ENCODE measurements around the gene OSBPL9. TPM values are rescaled to one million over a fixed set of nuclear protein-coding genes. Genes with fewer than 3 reads are reported as not detected.

The OSBPL9 gene
- total RNA-seq, 1 experiment from 2014 or later: 52.6 TPM

DNA sequence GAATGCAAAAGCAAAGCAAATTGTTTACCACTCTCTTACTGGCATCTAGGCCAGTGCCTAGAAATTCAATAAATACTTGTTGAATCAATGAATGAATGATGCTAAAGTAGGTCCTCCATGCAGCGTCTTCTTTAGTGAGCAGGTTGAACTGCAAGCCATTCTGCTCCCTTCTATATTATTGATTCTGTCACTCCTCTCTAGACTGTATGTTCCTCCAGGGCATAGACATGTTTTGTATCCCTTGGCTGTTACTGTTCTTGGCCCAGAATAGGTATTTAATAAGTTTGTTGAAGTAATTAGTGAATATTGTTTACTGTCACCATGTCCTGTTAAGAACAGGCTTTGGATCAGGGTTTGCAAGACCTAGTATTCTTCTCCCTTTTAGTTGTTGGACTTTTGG lies 43.7 kb downstream of the OSBPL9 start:
- BruUV-seq (replicated peaks): no TSS peak
- Histone ChIP-seq H2AFZ (ENCODE audit: low read depth, low read length, poor library complexity, severe bottlenecking) (no peak overlapping the region), H3K4me3 (replicated peaks in 1 of 2; ENCODE audit: low read depth in 1 of 2, low read length in 2 of 2) (peak overlapping the region in 1 of 2 experiments; percentile 6; a peak in 1 of 4 replicates), H3K27me3 (ENCODE audit: insufficient read depth, low read length) (no peaks in the 10 kb centered on the region), H3K9me3 (ENCODE audit: control insufficient read depth in 1 of 2, insufficient read depth in 1 of 2, low read depth in 1 of 2, low read length in 2 of 2) (no peaks in the 10 kb centered on the region), H4K20me1 (ENCODE audit: insufficient read depth) (no peaks in the 10 kb centered on the region), H3K27ac (ENCODE audit: low read depth, low read length) (no peak overlapping the region), H3K36me3 (ENCODE audit: control insufficient read depth in 1 of 2, insufficient read depth in 2 of 2, low read length in 2 of 2) (no peaks in the 10 kb centered on the region), H3K9me2 (ENCODE audit: insufficient read depth) (no peaks in the 10 kb centered on the region; the same call in 1 of the 2 replicates), H3K4me1 (ENCODE audit: control insufficient read depth in 1 of 2, insufficient read depth in 2 of 2, low read length in 2 of 2) (peaks cover 12 to 19% of the 10 kb centered on the region in 2 experiments), H3K9ac (ENCODE audit: low read length) (no peak overlapping the region), H3K4me2 (ENCODE audit: low read length) (peak overlapping the region; percentile 57), H3K79me2 (ENCODE audit: insufficient read depth, low read length) (peaks cover 4% of the 10 kb centered on the region; the same call in 1 of the 2 replicates)
- ATAC-seq (peak; percentile 67), DNase-seq (ENCODE audit: low read depth, low spot score) (no peak)
- ChIA-PET POLR2A (no interaction called here), CTCF (no interaction called here), RAD21 (ENCODE audit: low non-redundant PET in 1 of 2, low total read pairs in 2 of 2, uncharacterized antibody in 2 of 2, unreplicated experiment in 2 of 2) (no interaction called here)
- intact Hi-C loops (cut with micrococcal nuclease): no loop called here
- TF ChIP-seq ELF1 (IDR thresholded peaks at IDR 0.05; ENCODE audit: borderline replicate concordance, low read depth) (no peak), JUND (IDR thresholded peaks at IDR 0.05) (no peak), EZH2 (IDR thresholded peaks at IDR 0.05) (no peak), SIN3A (IDR thresholded peaks at IDR 0.05; ENCODE audit: low read depth) (no peak), ZNF274 (IDR thresholded peaks at IDR 0.05; ENCODE audit: low read depth, low read length) (no peak), EGR1 (IDR thresholded peaks at IDR 0.05; ENCODE audit: low read depth) (no peak)

DNA sequence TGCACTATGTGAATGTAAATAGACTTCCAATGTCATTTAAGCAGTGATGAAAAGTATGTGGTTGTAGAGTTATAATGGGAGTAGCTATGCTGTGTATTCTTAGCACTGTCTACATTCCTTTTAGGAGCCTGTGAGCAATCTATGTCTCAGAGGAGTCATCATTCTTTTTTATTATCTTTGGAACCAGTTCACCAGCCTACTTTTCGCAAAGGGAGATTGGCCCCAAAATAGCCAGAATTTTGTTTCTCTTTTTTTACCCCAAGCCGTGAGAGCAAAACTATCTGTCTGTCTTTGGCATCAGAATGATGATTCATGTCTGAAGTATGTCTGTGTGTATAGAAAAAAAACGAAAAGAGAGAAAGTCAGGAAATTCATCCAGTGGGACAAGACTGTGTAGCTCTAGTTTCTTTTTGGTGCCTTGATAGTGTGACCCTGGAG lies 44.2 kb downstream of the OSBPL9 start:
- no peak for DNase-seq (ENCODE audit: low read depth, low spot score)
- Histone ChIP-seq H2AFZ (ENCODE audit: low read depth, low read length, poor library complexity, severe bottlenecking) (no peak overlapping the region), H3K4me3 (replicated peaks in 1 of 2; ENCODE audit: low read depth in 1 of 2, low read length in 2 of 2) (peak overlapping the region in 1 of 2 experiments; percentile 6; a peak in 1 of 4 replicates), H3K79me2 (ENCODE audit: insufficient read depth, low read length) (peaks cover 4% of the 10 kb centered on the region; the same call in 1 of the 2 replicates), H3K9ac (ENCODE audit: low read length) (no peak overlapping the region), H3K36me3 (ENCODE audit: control insufficient read depth in 1 of 2, insufficient read depth in 2 of 2, low read length in 2 of 2) (no peaks in the 10 kb centered on the region), H3K27ac (ENCODE audit: low read depth, low read length) (no peak overlapping the region), H3K4me1 (ENCODE audit: control insufficient read depth in 1 of 2, insufficient read depth in 2 of 2, low read length in 2 of 2) (peaks cover 12 to 19% of the 10 kb centered on the region in 2 experiments), H3K9me2 (ENCODE audit: insufficient read depth) (no peaks in the 10 kb centered on the region; the same call in 1 of the 2 replicates), H3K4me2 (ENCODE audit: low read length) (peak overlapping the region; percentile 57), H3K27me3 (ENCODE audit: insufficient read depth, low read length) (no peaks in the 10 kb centered on the region), H4K20me1 (ENCODE audit: insufficient read depth) (no peaks in the 10 kb centered on the region), H3K9me3 (ENCODE audit: control insufficient read depth in 1 of 2, insufficient read depth in 1 of 2, low read depth in 1 of 2, low read length in 2 of 2) (no peaks in the 10 kb centered on the region)
- RAD21 ChIA-PET (ENCODE audit: low non-redundant PET in 1 of 2, low total read pairs in 2 of 2, uncharacterized antibody in 2 of 2, unreplicated experiment in 2 of 2): no interaction called here
- POLR2A ChIA-PET: no interaction called here
- peak; percentile 84 for ATAC-seq
- TF ChIP-seq FOSL1 (IDR thresholded peaks at IDR 0.05; ENCODE audit: low read depth) (0 out of 2 replicates have a peak, but pooled peaks have one; percentile 54), EGR1 (IDR thresholded peaks at IDR 0.05; ENCODE audit: low read depth) (no peak), JUND (IDR thresholded peaks at IDR 0.05) (peak; percentile 66), POLR2AphosphoS5 (IDR thresholded peaks at IDR 0.05; ENCODE audit: low read depth, low read length) (no peak), ZBTB33 (IDR thresholded peaks at IDR 0.05; ENCODE audit: extremely low read depth, insufficient replicate concordance, low read length) (no peak), YY1 (IDR thresholded peaks at IDR 0.05; ENCODE audit: extremely low read depth, insufficient replicate concordance, low read depth, low read length) (no peak), SP1 (IDR thresholded peaks at IDR 0.05; ENCODE audit: low read depth) (no peak)
- TF ChIP-seq, protein P1, sequence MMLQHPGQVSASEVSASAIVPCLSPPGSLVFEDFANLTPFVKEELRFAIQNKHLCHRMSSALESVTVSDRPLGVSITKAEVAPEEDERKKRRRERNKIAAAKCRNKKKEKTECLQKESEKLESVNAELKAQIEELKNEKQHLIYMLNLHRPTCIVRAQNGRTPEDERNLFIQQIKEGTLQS (IDR thresholded peaks at IDR 0.05): no peak
- no TSS peak for BruUV-seq (replicated peaks)
- CTCF ChIA-PET: no interaction called here
- intact Hi-C loops (cut with micrococcal nuclease): no loop called here
